ENCODE results near the gene GMEB2.

GMEB2 gene

DNA sequence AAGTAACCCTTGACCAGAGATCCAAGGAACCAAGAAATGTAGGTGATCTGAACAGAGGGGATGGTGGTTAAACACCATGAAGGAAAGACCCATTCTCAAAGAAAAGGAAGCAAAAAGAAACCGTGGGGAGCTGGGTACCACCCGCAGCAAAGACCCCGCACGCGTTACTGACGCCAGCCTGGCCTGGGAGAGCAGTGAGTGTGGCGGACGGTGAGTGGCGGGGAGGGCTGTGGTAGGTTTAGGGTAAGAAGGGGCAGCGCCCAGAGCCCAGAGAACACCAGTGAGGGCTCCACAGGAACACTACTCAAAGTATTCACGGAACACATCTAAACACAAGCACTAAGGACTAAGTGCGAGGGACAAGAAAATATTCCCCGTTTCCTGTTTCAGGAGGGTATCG lies 4.2 kb downstream of the GMEB2 start:
- Mint-ChIP-seq H3K4me3 (no peak overlapping the region), H3K27me3 (ENCODE audit: low read depth, poor library complexity) (peaks cover 3% of the 10 kb centered on the region), H3K27ac (peak overlapping the region; percentile 6), H3K4me1 (peaks cover 22% of the 10 kb centered on the region), H3K9me3 (no peaks in the 10 kb centered on the region), H3K36me3 (ENCODE audit: low read depth) (peaks cover 47% of the 10 kb centered on the region)
- DNase-seq, result no peak
- TF ChIP-seq, protein P1, sequence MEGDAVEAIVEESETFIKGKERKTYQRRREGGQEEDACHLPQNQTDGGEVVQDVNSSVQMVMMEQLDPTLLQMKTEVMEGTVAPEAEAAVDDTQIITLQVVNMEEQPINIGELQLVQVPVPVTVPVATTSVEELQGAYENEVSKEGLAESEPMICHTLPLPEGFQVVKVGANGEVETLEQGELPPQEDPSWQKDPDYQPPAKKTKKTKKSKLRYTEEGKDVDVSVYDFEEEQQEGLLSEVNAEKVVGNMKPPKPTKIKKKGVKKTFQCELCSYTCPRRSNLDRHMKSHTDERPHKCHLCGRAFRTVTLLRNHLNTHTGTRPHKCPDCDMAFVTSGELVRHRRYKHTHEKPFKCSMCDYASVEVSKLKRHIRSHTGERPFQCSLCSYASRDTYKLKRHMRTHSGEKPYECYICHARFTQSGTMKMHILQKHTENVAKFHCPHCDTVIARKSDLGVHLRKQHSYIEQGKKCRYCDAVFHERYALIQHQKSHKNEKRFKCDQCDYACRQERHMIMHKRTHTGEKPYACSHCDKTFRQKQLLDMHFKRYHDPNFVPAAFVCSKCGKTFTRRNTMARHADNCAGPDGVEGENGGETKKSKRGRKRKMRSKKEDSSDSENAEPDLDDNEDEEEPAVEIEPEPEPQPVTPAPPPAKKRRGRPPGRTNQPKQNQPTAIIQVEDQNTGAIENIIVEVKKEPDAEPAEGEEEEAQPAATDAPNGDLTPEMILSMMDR (IDR thresholded peaks at IDR 0.05), result no peak

DNA sequence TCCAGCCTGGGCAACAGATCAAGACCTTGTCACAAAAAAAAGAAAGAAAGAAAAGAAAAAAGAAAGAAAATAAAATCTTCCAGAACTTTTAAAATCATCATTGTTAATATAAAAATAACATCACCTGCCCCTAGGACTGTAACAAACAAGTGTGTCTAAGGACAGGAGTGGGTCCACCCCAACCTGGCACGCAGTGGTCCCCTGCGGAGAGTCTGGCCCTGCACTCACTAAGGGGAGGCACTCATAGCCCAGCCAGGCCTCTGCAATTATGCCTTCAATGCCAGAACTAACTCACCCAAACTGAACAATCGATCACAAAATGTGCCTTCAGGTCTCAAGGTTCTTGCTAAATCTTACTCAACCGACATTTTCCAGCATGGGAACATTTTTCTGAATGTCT lies 4.8 kb downstream of the GMEB2 start:
- Mint-ChIP-seq H3K36me3 (ENCODE audit: low read depth) (peaks cover 51% of the 10 kb centered on the region), H3K4me1 (peaks cover 22% of the 10 kb centered on the region), H3K9me3 (no peaks in the 10 kb centered on the region), H3K4me3 (no peak overlapping the region), H3K27me3 (ENCODE audit: low read depth, poor library complexity) (peaks cover 3% of the 10 kb centered on the region), H3K27ac (no peak overlapping the region)
- TF ChIP-seq, protein P1 (IDR thresholded peaks at IDR 0.05), result no peak
- no peak for DNase-seq

DNA sequence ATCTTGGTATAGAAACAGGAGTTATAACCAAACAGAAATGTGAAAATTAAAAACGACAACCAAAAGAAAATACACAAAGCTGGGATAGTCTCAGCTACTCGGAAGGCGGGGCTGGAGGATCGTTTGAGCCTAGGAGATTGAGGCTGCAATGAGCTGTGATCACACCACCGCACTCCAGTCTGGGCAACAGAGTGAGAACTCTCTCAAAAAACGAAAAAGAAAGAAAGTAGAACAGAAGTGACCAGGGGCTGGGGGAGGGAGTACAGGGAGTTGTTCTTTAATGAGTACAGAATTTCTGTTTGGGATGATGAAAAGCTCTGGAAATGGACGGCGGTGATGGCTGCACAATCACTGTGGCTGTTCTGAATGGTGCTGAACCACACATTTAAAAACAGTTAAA lies 5.9 kb downstream of the GMEB2 start:
- TF ChIP-seq, protein P1 (IDR thresholded peaks at IDR 0.05), result no peak
- Mint-ChIP-seq H3K27me3 (ENCODE audit: low read depth, poor library complexity) (peaks cover 3% of the 10 kb centered on the region), H3K27ac (peak overlapping the region; percentile 66), H3K4me3 (peak overlapping the region; percentile 31), H3K4me1 (peaks cover 22% of the 10 kb centered on the region), H3K36me3 (ENCODE audit: low read depth) (peaks cover 62% of the 10 kb centered on the region), H3K9me3 (peaks cover 9% of the 10 kb centered on the region)
- no peak for DNase-seq

DNA sequence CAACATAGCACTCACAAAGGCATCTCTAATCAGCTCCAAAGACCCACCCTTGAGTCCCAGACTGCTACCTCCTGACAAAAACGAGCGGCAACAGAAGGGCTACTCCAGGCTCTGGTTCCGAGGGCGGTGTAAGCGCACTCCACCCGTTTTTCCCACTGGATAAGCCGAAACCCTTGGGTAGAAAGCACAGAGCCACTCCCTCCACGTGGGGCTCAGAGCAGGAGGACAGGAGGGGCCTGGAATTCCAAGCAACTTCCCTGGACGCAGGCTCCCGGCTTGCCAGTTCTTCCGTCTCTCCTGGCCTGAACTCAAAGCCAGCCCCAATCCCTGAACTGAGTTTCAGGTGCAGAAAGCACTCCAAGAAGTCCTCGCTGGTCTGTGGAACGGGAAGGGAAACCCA lies 7.4 kb downstream of the GMEB2 start:
- TF ChIP-seq, protein P1 (IDR thresholded peaks at IDR 0.05), result no peak
- peaks cover 18% of the 10 kb centered on the region for H3K4me1 Mint-ChIP-seq
- peaks cover 72% of the 10 kb centered on the region for H3K36me3 Mint-ChIP-seq (ENCODE audit: low read depth)
- H3K27me3 Mint-ChIP-seq (ENCODE audit: low read depth, poor library complexity), result peaks cover 3% of the 10 kb centered on the region
- no peak for DNase-seq
- H3K4me3 Mint-ChIP-seq, result no peak overlapping the region
- peak overlapping the region; percentile 69 for H3K27ac Mint-ChIP-seq
- peaks cover 21% of the 10 kb centered on the region for H3K9me3 Mint-ChIP-seq

DNA sequence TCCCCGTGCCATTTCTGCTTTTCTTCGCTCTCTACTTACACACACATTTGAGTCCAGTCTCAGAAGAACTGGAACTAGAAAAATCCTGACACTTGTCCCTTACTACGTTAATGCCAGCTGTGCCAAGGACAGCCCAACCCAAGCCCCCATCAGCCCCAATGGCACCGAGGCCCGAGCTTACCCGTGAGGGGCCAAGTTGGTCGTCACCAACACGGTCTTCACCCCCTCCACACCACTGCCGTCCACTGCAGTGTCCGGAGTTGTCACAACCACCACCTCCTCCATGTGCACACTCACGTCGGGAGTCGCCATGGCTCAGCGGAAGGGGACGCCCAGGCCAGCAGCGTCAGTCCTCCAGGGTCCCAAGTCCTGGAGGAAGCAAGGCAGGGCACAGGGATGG lies 7.8 kb downstream of the GMEB2 start:
- Mint-ChIP-seq H3K4me3 (no peak overlapping the region), H3K27me3 (ENCODE audit: low read depth, poor library complexity) (peaks cover 3% of the 10 kb centered on the region), H3K9me3 (peaks cover 24% of the 10 kb centered on the region), H3K27ac (peak overlapping the region; percentile 91), H3K36me3 (ENCODE audit: low read depth) (peaks cover 73% of the 10 kb centered on the region), H3K4me1 (peaks cover 18% of the 10 kb centered on the region)
- DNase-seq, result no peak
- TF ChIP-seq, protein P1 (IDR thresholded peaks at IDR 0.05), result no peak

DNA sequence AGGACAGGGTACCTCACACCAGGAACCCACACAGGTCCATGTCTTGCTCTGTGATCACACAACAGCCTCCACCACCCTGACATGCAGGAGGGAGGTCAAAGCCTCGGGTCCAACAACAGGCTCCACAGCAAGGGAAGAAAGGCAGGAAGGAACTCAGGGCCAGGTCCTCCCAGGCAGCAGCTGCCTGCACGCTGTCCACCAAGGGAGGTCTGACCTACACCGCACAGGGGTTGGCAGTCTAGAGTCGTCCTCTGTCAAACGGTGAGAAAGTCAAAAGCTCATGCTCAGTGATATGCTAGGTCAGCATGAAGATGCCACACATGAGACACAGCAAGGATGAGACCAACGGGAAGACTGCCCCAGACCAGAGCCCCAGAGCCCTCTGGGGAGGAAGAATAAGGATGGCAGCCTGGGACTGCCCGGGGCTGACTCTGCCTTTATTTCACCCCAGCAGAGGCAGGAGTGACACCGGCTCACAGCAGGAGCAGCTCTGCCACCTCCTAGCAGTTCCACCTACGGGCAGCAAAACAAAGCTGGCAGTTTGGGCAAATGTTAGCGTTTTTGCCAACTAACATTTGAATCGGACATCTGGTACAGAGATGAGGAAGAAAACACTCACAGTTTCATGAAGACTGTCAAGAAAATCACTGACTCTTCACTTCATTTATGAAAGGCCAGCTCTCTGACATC lies 8.5 kb downstream of the GMEB2 start:
- Mint-ChIP-seq H3K36me3 (ENCODE audit: low read depth) (peaks cover 79% of the 10 kb centered on the region), H3K9me3 (peaks cover 28% of the 10 kb centered on the region), H3K4me1 (peaks cover 18% of the 10 kb centered on the region), H3K27me3 (ENCODE audit: low read depth, poor library complexity) (peaks cover 3% of the 10 kb centered on the region), H3K27ac (peak overlapping the region; percentile 83), H3K4me3 (no peak overlapping the region)
- DNase-seq, result no peak
- TF ChIP-seq, protein P1 (IDR thresholded peaks at IDR 0.05), result no peak

Measured in nephron progenitor cell (in vitro differentiated cells).